ENCODE results near the gene ST3GAL5. TPM values are rescaled to one million over a fixed set of nuclear protein-coding genes. Genes with fewer than 3 reads are reported as not detected.

The ST3GAL5 gene
- total RNA-seq, 1 donor, result 19.4 TPM

- DNase-seq (ENCODE audit: low read depth), result no peak
- H3K4me3 ChIP-seq (ENCODE audit: low read depth, low read length), result no peak overlapping the region
- TF ChIP-seq, protein P1, sequence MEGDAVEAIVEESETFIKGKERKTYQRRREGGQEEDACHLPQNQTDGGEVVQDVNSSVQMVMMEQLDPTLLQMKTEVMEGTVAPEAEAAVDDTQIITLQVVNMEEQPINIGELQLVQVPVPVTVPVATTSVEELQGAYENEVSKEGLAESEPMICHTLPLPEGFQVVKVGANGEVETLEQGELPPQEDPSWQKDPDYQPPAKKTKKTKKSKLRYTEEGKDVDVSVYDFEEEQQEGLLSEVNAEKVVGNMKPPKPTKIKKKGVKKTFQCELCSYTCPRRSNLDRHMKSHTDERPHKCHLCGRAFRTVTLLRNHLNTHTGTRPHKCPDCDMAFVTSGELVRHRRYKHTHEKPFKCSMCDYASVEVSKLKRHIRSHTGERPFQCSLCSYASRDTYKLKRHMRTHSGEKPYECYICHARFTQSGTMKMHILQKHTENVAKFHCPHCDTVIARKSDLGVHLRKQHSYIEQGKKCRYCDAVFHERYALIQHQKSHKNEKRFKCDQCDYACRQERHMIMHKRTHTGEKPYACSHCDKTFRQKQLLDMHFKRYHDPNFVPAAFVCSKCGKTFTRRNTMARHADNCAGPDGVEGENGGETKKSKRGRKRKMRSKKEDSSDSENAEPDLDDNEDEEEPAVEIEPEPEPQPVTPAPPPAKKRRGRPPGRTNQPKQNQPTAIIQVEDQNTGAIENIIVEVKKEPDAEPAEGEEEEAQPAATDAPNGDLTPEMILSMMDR (IDR thresholded peaks at IDR 0.05; ENCODE audit: insufficient read depth, low read length), result no peak
Measured at GRCh38 chr2:85788603-85789002, 100.2 kb downstream of the ST3GAL5 start.

- TF ChIP-seq, protein P1 (IDR thresholded peaks at IDR 0.05; ENCODE audit: insufficient read depth, low read length), result no peak
- no peak for DNase-seq (ENCODE audit: low read depth)
- H3K4me3 ChIP-seq (ENCODE audit: low read depth, low read length), result no peak overlapping the region
Measured at GRCh38 chr2:85787981-85788340, 100.8 kb downstream of the ST3GAL5 start.

GRCh38 chr2:85787282-85787980 lies 101.4 kb downstream of the ST3GAL5 start:
- H3K4me3 ChIP-seq (ENCODE audit: low read depth, low read length), result no peak overlapping the region
- no peak for DNase-seq (ENCODE audit: low read depth)
- TF ChIP-seq, protein P1 (IDR thresholded peaks at IDR 0.05; ENCODE audit: insufficient read depth, low read length), result no peak

Small RNAs within 50 kb of the gene (small RNA-seq; reads per million reads assigned to genes)
- not detected for gene RN7SKP83

Other genes starting within 250 kb of the ST3GAL5 start
- 0.09 TPM in 1 of 2 replicates, not detected in the other for gene SFTPB, start 220.8 kb downstream of the ST3GAL5 start, total RNA-seq (ENCODE audit: low replicate concordance)
- gene GNLY, start 194.6 kb downstream of the ST3GAL5 start, total RNA-seq (ENCODE audit: low replicate concordance), result not detected in 2 replicates
- 17.0 and 22.0 TPM in 2 replicates for gene ATOH8, start 135.0 kb downstream of the ST3GAL5 start, total RNA-seq (ENCODE audit: low replicate concordance)
- 29.4 and 43.1 TPM in 2 replicates for gene POLR1A, start 216.9 kb upstream of the ST3GAL5 start, total RNA-seq (ENCODE audit: low replicate concordance)
- 61.6 and 71.9 TPM in 2 replicates for gene PTCD3, start 217.2 kb upstream of the ST3GAL5 start, total RNA-seq (ENCODE audit: low replicate concordance)